NCI-H1436 treated with DMSO at 0.1 percent for 48 hours (cell line): ENCODE data around the gene PRC1.
A peak's percentile ranks its signal among the peaks of the same experiment; 100 is the strongest.

Experiments used
- DNase-seq: peaks from one replicate; lab custom pipeline; 2025; lab: John Stamatoyannopoulos, UW

PRC1 gene

DNA sequence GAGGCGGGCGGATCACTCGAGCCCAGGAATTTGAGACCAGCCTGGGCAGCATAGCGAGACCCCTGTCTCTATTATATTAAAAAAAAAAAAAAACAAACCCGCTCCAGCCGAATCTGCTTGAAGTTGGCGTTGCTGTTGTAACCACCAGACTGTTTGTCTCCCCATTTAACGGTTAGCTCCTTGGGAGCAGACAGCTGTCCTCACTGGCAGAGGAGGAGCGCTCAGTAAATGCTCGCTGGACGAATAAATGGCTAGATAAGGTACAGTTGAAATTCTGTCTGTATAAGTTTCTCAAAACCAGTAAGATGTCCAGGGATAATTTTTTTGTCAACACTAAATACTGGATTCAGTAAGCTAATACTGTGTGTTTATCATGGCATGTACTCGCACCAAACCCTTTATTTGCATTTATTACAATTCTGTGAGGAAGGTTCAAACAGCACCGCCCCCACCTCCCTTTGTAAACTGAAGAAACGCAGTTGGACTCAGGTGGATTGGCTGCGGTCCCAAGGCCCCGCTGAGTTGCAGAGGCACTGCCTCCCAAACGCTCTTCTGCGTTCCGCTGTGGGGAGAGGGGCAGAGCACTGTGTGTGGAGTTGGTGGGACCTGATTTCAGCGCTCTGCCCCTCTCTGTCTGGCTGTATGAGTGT is 38.6 kb downstream of the PRC1 start:
- no peak for DNase-seq

DNA sequence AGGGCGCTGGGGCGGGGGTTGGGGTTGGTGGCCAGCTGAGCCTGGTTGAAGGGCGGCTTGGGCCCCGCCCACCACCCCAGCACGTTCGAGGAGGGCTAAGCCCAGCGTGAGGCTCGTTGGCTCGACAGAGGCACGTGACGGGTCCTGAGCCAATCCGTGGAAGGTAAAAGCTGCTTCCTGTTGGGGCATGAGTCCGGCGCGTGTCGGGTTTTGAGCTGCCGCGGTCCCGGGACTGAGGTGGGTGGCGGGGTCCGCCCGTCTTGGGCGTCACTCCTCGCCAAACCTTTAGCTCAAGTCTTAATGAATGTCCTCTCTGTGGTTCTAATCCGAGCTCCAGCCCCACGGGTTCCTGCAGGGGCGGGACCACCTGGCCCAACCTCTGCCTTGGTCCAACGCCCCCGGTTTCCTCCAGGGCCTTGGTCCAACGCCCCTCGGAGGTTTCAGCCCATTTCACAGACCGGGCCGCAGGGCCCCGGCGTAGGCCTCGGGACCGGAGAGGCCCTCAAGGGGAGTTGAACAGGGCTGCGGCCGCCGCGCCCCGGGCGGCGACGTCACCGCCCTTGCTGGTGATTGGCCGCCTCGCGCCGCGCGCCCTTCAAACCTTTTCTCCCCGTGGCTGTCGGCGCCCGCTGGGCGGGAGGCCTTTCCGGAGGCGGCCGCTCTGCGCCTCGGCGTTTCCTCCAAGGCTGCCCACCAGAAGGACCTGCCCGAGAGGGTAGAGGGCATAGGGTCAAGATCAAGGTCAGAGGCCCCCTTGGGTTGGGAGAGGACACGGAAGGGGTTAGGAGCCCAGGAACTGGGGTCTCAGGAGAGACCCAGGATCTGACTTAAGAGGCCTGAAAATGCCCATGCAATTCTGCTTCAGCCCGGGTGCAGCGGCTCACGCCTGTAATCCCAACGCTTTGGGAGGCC is 39.4 kb downstream of the PRC1 start, which contains the start of gene RCCD1:
TSS of gene RCCD1 (plus strand) at position 173 of the 912 bp plus-strand sequence. CDS start 1,851 bp downstream, outside the sequence.
- peak; percentile 80 for DNase-seq

DNA sequence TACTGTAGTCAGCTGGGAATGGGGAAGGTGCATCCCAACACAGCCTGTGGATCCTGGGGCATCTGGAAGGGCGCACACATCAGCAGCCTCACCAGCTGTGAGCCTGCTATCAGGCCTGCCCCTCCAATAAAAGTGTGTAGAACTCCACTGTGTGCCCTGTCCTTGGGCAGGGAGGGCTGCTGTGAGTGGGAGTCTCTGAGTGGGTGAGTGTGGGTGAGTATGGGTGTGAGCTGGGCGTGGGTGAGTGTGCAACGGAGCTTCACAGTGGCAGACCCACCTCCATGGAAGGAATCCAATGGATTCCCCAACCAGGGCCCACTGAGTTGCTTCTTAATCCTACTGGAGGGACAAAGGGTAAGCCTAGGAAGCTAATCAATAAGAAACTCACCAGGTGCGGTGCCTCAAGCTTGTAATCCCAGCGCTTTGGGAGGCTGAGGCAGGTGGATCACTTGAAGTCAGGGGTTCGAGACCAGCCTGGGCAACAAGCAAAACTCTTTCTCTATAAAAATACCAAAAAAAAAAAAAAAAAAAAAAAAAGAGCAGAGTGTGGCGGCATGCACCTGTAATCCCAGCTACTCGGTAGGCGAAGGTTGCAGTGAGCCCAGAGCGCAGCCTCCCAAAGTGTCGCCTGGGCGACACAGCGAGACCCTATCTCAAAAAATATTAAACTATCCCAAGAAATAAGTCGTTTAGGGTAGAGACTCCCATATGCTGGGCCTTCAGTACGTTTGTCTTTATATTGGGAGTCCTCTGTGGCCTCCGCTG is 40.2 kb downstream of the PRC1 start:
- DNase-seq: no peak

DNA sequence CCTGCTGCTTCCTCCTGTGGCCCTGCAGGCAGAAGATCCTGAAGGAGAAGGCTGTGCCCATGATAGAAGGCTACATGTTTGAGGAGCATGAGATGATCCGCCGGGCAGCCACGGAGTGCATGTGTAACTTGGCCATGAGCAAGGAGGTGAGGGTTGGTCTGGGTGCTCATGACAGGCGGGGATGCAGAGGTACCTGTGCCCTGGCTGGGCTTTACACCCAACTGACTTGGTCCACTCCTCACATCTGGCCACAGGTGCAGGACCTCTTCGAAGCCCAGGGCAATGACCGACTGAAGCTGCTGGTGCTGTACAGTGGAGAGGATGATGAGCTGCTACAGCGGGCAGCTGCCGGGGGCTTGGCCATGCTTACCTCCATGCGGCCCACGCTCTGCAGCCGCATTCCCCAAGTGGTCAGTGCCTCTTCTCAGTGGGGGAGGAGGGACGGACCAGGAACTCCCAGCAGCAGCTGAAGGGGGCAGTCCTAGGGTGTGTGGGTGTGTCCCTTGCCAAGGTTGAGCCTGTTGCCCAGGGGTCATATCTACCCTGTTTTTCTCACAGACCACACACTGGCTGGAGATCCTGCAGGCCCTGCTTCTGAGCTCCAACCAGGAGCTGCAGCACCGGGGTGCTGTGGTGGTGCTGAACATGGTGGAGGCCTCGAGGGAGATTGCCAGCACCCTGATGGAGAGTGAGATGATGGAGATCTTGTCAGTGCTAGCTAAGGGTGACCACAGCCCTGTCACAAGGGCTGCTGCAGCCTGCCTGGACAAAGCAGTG is 41.2 kb downstream of the PRC1 start:
- no peak for DNase-seq

DNA sequence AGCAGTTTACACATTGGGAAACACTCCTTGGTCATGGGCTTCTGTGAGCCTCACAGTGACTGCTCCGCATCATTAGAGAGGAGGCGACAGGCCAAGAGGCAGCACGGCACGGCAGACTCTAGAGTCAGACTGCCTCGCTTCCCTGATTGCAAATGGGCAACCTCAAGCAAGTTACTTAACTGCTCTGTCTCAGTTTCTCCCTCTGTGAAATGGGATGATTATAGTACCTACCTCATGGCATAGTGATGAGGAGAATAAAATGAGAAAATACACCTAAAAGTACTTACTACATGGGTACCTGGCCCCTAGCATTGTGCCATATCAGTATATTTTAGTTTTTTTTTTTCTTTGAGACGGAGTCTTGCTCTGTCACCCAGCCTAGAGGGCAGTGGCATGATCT is 43.7 kb downstream of the PRC1 start:
- no peak for DNase-seq

DNA sequence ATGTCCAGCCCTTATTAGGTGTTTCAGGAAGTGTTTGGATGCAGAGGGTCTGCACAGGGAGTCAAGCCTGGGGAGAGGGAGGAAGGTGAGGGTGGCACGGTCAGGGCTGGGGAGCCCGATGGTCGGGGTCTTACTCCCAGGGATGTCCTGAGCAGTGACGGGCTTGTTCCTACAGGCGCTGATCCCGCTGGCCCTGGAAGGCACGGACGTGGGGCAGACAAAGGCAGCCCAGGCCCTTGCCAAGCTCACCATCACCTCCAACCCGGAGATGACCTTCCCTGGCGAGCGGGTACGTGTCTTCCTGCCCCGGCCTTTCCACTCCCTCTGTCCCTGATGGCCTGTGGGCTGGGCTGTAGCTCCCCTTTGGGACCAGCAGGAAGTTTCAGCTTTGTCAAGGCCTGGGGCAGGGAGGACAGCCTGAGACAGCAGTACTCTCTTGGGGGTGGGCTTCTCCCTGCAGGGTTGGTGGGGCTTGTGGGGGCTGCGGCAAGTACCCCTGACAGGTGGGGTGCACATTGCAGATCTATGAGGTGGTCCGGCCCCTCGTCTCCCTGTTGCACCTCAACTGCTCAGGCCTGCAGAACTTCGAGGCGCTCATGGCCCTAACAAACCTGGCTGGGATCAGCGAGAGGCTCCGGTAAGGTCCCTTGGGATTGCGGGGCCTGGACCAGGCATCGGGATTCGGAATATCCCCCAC is 44.2 kb downstream of the PRC1 start:
- no peak for DNase-seq

DNA sequence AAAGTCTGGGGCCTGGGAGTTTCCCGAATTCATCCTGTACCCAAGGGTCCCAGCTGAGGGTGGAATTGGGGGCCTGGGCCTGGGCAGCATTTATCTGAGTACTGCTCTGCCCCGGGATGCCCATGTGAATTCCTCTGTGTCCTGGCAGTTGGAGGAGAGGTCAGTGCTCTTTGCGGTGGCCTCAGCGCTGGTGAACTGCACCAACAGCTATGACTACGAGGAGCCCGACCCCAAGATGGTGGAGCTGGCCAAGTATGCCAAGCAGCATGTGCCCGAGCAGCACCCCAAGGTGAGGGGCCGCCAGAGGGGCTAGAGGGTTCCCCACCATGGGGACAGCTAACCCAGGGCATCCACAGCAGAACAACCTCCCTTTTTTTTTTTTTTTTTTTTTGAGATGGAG is 45.8 kb downstream of the PRC1 start:
- no peak for DNase-seq

DNA sequence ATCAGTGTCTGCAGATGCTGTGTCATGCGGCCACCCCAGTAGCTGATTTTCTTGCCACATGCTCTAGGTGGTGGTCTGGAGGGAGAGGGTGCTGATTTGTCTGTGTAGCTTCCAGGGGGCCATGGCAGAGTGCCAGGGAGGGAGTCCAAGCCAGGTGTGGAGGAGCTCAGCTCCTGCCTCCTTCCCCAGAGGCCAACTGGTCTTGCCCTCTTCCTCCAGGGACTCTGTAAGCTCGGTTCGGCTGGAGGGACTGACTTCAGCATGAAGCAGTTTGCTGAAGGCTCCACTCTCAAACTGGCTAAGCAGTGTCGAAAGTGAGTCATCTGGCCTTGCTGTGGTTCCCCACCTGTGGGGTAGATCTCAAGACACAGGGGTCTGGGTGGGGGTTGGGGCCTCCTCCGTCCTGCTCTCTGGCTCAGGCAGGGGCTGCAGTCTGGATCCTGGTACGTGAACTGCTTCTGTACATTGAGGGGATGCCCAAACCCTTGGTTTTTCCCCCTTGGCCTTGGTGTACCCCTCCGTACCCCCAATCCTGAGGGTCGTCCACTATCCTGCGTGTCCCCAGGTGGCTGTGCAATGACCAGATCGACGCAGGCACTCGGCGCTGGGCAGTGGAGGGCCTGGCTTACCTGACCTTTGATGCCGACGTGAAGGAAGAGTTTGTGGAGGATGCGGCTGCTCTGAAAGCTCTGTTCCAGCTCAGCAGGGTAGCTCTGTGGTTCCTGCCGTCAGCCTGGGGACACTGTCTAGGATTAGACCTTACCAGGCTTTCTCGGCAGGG is 46.6 kb downstream of the PRC1 start:
- no peak for DNase-seq

DNA sequence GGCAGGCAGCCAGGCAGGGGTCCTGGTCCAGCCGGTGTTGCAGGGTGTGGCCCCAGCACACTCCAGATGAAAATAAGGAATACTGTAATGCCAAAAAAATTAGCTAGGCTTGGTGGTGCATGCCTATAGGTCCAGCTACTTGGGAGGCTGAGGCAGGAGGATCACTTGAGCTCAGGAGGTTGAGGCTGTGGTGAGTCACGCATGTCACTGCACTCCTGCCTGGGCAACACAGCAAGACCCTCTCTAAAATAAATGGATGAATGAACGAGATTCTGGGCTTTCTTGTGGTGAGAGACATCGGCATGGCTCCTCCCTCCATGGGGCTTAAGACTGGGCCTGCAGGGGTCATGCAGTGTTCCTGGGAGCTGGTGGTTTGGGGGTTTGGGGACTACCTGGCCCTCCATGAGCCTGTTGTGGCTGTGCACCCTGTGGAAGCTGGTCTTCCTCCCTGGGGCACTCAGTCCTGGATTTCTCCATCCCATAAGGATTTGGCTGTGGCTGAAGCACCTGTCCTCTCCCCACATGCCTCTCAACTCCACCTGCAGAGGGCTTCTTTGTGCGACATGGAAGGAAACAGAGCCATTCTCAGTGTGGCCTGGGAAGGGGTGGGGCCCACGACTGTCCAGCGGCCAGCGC is 47.3 kb downstream of the PRC1 start:
- no peak for DNase-seq

DNA sequence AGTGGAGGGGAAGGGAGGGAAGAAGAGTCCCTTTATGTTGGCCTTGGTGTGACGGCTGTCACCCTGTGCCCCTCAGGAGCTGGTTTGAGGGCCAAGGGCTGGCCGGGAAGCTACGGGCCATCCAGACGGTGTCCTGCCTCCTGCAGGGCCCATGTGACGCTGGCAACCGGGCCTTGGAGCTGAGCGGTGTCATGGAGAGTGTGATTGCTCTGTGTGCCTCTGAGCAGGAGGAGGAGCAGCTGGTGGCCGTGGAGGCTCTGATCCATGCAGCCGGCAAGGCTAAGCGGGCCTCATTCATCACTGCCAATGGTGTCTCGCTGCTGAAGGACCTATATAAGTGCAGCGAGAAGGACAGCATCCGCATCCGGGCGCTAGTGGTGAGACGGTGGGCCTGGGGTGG is 47.8 kb downstream of the PRC1 start:
- no peak for DNase-seq

DNA sequence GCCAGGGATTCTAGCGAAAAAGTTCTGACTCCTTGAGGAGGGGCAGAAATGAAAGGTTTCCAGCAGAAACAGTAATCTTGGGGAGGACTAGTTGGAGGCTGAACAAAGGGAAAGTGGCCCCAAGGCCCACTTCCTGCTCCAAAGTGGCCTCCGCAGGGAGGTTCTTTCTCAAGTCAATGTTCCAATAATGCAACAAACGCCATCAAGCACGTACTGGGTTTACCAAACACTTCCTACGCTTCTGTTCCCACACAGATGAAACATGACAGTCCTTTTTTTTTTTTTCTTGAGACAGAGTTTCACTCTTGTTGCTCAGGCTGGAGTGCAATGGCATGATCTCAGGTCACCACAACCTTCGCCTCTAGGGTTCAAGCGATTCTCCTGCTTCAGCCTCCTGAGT is 49.2 kb downstream of the PRC1 start:
- no peak for DNase-seq

DNA sequence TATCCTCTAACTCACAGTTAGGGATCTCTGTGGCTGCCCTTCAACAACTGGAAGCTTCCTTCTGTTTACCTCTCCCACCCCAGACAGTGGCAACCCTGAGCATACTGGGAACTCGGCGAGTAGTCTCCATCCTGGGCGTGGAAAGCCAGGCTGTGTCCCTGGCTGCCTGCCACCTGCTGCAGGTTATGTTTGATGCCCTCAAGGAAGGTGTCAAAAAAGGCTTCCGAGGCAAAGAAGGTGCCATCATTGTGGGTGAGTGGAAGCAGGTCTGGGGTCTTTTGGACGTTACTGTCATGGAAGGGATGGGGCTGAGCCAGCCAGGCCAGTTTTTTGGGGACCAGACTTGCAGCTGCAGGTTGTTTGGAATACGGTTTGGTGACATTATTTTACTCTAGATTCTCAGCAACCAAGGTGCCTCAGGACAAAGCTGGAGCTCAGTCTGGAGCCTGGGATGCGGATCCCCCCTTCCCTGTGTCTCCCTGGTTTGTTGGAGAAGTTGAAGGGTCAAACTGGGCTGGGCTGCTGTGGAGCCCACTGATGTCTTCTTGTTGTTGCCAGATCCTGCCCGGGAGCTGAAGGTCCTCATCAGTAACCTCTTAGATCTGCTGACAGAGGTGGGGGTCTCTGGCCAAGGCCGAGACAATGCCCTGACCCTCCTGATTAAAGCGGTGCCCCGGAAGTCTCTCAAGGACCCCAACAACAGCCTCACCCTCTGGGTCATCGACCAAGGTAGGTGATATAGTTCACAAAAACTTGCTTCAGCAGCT is 51.8 kb downstream of the PRC1 start:
- DNase-seq: no peak

DNA sequence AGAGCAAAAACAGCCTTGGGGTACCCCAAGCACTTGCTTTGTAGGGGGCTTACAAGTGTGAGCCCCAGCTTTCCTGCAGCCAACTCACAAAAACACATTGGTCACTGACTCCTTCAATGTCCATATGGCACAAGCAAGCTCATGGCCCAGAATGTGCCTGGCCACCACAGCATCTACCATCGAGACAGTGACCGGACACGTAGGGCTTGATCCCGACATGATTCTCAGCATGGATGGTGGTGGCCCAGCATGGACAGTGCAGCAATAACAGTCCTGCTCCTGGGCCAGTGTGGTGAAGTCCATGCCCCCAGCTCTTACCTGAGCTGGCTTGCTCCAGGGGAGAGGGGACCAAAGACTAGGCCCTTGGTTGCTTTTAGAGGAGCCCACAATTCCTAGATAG is 53.3 kb downstream of the PRC1 start:
- no peak for DNase-seq

DNA sequence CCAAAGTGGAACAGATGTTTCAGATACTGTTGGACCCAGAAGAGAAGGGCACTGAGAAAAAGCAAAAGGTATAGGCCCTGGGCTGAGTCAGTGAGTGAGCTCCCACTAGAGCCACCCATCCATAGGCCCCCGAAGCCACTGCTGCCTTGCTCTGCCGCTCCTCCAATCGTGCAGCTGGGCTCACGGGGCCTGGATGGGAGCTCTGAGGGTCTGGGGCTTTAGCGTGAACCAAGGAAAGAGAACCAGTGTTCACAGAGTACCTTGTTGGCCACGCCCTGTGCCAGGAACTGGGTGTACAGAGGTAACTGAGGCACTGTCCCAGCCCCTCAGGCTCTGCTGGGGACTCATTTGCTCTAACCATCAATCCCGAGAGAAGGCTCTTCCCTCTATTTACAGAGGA is 54.6 kb downstream of the PRC1 start:
- no peak for DNase-seq

DNA sequence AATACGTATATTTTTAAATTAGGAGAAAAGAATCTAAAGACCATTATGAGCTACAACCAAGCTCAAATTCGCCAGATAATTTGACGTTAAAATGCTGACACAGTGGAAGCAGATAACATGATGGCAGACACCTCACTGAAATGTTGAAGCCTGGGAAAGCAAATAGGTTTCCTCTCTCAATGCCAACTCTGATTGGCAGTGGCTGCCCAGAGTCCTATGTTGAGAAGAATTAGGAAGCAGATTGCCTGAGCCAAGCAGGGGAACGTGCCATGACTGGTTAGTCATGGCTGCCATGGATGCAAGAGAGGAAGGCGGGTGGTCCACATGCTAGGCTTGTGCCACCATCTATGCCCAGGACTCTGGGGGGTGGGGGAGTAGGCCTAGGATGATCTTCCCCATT is 56.1 kb downstream of the PRC1 start:
- no peak for DNase-seq

DNA sequence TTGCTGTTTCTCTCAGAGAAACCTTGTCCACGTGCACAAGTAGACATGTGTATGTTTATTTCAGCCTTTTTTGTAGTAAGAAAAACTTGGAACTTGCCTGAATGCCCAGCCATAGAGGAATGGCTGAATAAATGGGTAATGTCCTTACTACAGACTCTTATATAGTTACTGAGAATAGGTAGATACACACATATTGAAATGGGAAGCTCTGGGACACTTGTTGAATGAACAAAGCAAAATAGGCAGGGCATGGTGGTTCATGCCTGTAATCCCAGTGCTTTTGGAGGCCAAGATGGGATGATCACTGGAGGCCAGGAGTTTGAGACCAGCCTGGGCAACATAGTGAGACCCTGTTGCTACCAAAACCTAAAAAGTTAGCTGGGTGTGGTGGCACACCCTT is 57.5 kb downstream of the PRC1 start:
- DNase-seq: no peak

DNA sequence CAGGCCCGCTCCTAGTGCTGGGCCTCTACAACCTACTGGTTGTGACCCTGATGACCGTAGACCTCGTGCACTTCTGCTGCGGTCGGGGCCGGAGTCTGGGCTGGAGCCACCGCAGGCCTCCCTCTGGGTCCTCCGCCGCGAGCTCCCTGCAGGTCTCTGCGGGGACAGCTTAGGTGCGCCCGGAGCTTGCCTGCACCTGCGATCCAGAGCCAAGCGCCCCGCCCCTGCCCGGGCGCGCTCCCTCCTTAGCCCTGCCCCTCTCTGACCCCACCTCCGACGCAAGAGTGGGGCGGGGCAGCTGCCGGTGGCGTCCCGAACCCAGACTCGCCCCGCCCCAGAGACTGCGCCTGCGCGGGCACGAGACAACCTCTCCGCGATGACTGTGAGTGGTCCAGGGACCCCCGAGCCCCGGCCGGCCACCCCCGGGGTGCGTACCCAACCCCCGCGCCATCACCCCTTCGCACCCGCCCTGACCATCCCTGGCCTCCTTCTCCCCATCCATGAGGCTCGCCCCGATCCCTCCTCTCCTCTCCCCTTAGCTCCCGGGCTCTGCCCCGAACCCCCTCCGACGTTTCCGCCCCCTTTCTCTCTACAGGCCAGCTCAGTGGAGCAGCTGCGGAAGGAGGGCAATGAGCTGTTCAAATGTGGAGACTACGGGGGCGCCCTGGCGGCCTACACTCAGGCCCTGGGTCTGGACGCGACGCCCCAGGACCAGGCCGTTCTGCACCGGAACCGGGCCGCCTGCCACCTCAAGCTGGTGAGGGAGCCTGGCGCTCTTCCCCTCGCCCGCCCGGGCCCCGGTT is 59.2 kb downstream of the PRC1 start, which contains the start of gene UNC45A:
TSS of gene UNC45A (plus strand) at position 337 of the 803 bp plus-strand sequence. CDS start at position 377, 40 bp downstream.
- peak; percentile 34 for DNase-seq

DNA sequence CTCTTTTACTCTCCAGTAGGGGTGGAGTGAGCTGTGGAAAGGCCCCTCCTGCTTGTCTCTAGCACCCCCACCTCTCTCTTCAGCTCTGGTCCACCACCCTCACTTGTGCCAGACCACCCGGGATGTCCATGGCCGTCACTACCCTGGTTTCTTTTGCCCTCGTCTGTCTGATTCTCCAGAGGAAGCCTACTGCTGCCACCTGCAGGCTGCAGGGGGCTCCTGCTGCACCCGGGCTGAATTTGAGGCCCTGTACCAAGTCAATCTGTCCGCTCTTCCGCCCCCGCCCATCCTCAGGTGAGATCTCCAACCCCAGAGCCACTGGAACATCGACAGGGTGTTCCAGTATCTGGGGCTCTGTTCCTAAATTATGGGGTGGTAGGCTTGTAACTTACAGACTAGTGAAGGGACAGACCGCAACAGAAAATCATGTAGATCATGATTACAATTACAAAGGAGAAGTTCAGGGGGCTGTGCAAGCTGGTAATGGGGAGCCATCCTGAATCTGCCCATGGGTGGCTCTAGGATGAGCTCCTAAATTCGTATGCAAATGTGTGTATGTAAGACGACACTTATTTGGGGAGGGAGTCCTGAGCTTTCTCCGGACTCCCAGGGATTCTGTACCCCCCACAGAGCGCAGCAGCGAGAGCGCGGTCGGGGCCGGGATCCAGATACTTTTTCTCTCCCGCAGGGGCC is 59.9 kb downstream of the PRC1 start:
- DNase-seq: peak; percentile 56
